Activated gamma-delta T cell treated with anti-CD3 and anti-CD28 coated beads, Interleukin-2, amount 50 U/mL, for 16 hours (primary cell): ENCODE data around the gene MCM5.
"Not testable (repeated sequence)": the region's sequence is repeated elsewhere in the genome, so short reads cannot be mapped to it uniquely, and the experiment has no call there.

Source experiments
- DNase-seq: peaks from one replicate; pipeline ENCODE4 v3.0.0-alpha.2; 2020; ENCODE audit warnings: low read depth

The MCM5 gene

DNA sequence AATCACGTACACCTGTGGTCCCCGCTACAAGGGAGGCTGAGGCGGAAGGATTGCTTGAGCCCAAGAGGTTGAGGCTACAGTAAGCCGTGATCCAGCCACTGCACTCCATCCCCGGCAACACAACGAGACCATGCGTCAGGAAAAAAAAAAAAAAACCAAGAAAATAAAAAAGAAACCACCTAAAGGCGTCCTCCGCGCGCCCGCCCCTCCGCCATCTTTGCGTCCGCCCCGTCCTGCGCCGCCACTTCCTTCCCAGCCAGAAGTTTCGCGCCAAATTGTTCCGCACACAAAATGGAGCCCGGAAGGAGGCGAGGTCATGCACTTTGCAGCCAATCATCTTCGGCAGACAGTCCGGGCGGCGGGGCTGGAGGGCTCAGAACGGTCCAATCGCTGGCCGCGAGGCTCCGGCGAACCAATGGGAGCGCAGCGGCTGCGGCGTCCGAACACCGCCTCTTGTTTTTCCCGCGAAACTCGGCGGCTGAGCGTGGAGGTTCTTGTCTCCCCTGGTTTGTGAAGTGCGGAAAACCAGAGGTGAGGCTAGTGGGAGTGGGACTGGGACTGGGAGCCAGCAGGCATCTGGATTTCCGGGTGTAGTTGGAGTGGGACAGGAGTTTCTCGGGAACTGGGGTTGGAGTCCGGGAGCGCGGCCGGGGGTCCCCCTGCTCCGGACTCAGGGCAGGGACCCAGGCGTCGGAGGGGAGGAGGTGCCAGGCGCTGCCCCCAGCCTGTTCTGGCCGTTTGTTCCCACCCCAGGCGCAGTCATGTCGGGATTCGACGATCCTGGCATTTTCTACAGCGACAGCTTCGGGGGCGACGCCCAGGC, at the start of gene MCM5:
Gene MCM5, plus strand, starts transcription at position 463 of the 823 bp plus-strand sequence. Its CDS starts 299 bp downstream, at position 762.
- peak; percentile 96 for DNase-seq

DNA sequence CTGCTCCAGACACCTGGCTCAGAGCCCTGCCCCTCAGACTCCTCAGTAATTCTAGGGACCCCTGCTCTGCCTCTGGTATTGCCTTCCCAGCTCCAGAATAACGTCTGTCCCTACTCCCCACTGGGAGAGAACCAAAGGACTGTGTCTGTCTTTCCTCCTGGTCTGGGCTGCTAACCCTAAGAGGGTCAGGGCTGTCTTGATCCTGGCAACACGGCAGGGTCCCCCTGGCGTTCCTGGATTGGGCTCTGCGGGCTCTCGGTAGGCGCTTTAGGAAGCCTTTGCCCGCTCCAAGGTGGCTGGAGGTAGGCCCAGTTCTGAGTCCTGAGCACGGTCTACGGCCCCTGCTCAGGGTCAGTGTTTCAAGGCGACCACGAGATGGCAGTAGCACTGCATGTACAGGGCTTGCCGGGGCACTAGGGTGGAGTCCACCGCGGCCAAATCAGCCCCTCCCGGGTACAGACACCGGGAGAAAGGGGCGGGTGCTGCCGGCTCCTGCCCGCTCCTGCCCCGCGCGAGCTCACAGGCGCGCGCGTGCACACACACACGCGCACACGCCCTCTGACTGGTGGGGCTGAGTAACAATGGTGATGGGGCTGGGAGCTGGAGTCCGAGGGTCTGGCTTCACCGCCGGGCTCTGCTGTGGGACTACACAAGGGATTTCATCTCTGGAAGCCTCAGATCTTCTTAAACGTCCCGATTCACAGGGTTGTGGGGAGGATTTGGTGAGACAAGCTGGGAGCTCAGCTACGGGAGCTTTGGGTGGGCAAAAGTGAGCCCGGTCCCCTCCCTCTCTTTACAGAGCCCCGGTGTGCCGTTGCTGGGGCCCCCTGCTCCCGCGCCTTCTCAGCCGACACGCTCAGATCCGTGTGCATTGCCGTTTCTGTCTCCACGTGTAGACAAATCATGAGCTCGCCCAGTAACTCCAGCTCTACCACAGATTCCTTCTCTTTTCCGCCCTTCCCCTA, 49.1 kb upstream of the MCM5 start:
- peak; percentile 74 for DNase-seq

DNA sequence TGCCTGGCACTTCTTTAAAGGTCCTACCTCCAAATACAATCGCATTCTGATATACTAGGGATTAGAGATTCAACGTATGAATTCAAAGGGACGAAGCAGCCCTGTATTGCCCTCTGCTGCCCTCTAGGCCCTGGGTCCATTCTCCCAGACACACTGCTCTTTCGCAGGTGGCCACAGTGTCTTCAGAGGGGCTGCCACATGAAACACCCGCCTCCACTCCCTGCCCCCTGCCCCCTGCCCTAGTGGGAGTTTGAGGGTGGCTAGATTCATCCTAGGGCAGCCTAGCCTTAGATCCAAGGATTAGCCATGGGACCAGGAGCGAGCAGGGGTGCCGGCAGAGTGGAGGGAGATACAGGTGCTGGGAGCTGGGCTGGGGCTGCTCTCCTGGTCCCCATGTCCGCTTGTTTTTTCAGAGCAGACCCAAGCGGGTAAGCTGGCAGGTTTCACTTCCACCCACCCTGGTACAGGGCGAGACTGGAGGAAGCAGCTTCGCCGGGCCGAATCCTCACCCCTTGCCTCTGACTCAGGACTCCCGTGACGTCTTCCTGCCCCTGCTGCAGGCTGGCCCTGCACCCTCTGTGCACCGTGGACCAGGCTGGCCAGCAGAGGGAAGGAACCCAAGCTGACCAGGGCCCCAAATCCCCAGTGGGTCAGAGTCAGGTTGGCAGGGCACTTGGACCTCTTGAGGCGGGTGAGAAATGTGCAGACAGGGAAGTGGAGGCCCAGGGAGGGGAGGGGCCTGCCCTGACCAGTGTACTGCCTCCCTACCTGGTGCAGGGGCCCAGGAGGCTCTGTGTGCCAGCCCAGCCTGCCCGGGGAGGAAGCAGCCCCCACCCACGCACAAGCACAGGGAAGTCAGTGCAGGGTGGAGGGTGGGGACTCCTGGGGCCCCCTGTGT, 47.5 kb upstream of the MCM5 start:
- no peak for DNase-seq

DNA sequence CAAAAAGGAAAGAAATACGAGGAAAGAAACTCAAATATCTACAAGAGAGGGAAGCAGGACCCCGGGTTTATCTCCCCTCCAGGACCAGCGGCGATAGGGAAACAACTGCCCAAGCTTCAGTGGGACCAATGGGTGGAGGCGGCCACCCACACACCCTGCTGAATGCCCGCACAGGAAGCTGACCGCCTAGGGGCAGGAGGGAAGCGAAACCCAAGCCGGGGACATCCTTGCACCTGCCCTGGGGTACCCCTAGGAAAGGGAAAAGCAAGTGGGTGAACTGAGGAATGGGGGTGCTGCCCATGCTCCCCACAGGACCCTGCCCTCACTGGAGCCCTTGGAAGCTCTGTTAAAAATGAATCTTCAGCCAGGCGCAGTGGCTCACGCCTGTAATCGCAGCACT, 46.6 kb upstream of the MCM5 start:
- no peak for DNase-seq

DNA sequence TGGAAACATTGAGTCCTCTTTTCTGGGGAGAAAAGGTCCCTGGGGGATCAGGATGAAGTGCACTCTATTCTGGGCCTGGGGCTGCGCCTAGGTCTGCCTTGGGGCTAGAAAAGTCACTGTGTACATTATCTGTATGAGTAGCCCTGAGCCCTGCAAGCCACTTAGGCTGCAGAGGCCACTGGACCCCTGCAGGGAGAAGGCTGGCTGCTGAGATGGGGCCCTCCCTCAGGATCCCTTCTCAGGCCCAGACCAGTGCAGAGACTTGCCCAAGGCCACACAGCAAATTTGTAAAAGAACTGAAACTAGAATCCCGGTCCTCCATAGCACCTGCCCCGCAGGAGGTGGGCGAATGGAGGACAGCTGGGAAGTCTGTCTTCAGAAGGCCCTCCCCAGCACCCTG, 45.9 kb upstream of the MCM5 start:
- no peak for DNase-seq

DNA sequence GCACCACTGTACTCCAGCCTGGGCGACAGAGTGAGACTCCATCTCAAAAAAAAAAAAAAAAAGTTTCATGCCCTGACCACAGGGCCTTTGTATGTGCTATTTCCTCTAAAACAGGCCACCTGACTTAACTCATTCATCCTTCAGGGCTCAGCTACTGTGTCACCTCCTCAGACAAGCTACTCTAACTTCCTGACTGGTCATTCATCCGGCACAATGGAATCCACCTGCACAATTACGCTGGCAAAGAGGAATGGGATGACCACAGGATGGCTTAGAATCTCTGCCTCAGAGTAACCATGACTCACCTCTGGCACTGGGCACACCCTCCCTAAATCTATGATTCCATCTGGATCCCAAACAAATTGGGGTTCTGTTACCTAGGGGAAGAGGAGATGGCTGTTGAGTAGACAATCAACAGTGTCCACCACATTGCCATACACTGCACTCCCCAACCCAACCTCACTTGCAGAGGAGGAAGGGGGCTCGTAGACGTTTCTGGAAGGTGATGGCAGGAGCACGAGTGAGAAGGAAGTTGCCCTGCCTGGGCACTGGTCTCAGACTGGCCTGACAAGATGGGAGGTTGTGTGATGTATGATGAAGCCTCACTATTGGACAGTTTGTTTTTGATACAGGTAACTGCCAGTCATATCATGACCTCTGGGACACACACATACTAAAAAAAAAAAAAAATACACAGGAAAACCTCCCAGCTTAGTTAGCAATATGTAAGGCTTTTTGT, 41.9 kb upstream of the MCM5 start:
- no peak for DNase-seq

DNA sequence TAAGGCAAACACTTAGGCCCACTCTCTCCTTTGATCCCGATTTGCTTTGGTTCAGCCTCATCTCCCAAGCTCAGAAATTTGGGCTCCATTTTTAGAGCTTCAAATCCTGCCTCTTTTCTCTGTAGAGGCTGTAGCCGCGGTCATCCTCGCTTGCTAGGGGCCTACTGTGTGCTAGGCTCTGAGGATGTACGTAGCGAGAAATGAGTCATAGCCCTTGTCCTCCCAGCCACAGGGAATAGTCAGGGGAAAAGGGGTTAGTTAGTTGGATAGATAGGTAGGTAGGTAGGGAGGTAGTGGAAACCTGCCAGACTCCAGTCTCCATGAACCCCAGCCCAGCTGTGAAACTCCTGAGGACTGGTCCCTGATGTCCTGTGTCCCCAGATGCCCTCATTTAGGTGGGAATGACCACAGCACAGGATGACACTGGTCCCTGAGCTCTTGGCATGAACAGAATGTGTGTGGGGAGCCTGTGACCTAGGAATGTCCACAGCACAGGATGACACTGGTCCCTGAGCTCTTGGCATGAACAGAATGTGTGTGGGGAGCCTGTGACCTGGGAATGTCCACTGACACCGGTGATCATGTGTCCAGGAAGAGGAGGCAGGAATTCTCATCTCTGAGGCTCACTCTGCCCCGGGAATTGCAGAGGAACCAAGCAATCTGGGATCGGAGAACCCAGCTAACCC, 40.4 kb upstream of the MCM5 start:
- DNase-seq: no peak

DNA sequence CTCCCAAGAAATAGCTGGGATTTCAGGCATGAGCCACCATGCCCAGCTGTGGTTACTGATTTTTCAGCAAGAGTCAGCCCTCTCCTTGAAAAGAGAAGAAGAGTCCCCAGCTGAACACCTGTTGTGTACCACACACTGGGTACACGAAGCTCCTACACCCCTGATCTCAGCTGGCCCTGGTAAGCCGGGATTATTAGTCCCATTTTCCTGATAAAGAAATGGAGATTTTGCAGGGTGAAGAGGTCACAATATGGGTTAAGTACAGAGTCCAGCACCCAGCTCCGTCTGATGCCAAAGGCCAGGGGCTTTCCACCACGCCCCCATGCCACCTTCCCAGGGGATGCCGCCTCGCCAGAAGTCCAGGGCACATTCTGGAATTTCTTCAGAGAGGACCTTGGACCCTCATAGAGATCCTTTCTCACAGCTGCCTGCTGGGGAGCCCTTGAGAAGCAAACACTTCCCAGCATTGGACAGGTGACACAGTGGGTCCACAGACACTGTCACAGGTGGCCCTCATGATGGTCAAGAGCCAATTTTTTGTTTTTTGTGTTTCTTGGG, 38.9 kb upstream of the MCM5 start:
- no peak for DNase-seq

DNA sequence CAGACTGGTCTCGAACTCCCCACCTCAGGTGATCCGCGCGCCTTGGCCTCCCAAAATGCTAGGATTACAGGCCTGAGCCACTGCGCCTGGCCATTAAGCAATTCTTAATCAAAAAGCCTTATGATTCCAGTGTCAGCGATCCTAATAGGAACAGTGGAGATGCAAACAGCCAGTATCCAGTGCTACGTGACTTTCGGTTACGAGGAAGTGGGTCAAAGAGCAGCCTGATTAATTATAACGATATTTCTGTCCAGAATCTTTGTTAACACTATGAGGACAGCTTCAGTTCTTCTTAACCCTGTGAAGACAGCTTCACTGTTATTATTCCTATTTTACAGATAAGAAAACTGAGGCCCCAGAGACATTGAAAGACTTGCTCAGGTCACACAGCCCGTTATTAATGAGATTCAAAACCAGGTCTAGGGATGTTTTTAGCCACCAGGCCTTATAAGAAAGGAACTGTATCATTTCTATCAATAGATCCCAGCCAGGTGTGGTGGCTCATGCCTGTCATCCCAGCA, 36.3 kb upstream of the MCM5 start:
- no peak for DNase-seq

DNA sequence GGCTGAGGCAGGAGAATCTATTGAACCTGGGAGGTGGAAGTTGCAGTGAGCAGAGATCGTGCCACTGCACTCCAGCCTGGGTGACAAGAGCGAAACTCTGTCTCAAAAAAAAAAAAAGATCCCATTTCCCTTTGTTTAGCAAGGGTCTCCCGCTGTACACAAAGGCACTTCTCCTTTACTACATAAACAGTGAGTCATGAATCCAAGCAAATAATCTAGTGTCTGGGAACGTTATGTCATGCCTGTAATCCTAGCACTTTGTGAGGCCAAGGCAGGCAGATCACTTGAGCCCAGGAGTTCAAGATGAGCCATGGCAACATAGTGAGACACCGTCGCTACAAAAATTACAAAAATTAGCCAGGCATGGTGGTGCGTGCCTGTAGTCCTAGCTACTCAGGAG, 35.7 kb upstream of the MCM5 start:
- DNase-seq: not testable (repeated sequence)

DNA sequence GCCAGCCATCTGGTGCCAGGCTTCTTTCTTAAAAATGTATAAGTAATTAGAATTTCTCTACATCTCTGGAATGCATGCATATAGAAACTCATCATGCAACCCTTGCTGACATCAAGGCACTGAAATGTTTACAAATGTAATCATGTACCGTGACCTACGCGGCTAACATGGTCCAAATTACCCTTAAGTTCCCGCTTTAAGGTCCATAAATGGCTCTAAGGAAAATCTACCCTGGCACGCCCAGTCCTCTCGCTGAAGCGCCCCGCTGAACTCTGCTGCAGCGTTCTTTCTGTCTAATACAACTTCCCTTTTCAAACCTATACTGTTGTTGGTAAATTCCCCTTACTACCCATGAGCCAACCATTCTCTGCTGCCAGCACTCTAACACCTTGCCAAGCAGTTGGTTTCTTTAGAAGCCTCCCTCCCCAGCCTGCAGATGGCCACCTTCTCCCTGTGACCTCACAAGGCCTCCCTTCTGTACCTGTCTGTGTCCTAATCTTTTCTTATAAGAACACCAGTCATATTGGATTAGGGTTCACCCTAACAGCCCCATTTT, 32.5 kb upstream of the MCM5 start:
- DNase-seq: no peak

DNA sequence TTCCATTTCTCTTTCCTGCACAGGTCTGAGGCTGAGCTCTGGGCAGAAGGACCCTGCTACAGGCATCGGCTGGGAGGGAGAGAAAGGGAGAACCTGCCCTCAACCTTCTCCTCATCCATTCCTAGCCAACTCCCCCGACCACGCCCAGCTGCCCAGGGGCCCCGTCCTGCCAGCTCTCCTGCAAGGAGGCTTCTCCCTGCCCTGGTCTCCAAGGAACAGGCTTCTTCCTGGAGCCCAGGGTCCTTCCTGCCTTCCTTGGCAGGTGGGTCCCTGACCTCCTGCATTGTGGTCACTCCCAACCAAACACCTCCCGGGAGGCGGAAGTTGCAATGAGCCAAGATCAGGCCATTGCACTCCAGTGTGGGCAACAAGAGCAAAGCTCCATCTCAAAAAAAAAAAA, 31.6 kb upstream of the MCM5 start:
- DNase-seq: no peak

DNA sequence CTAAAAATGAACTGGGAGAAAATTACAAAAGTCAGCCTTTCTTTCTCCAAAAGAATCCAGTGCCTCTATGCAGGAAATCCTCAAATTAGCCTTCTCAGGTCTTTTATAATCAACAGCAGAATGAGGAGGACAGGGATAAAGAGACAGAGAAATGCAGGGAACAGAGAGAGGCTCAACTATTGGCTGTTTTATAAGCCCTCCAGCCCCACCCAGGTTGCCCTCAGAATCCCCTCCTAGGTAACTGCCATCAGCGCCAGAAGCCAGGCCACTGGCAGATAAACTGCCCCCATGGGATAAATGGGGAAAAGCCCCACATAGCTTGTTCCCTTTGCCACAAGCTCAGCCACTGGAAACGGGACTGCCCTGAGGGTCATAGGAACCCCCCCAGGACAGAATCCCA, 29.9 kb upstream of the MCM5 start:
- no peak for DNase-seq

DNA sequence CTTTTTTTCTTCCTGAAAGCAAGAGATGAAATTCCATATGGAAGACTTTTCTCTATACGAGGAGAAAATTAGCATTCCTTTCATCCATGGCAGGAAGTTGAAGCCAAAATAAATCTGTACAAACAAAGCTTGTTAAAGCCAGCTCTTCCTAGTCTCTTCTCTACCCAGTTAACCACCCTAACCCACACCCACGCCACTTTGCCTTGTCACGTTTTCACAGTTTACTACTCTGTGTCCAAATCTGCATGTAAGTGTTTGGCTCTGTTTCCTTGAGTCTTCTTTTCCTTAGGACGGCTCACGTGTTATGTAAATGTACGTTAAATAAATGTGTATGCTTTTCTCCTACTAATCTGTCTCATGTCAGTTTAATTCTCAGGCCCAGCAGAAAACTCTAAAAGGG, 26.2 kb upstream of the MCM5 start:
- no peak for DNase-seq

DNA sequence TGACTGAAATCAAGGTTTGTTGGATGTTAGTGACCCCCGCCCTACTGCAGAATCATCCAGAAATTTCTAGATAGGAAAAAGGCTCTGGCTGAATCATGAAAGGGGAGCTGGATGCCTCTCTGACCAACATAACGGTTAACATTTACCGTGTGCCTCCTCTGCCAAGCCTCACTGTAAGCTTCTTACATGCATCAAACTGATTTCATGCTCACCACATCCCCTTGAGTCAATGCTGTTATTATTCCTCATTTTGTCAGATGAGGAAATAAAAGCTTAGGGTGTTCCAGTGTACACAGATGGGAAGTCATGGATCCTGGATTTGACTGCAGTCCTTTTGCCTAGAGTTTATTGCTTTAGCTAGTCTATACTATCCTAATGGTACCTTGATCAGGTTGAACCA, 24.9 kb upstream of the MCM5 start:
- DNase-seq: no peak

DNA sequence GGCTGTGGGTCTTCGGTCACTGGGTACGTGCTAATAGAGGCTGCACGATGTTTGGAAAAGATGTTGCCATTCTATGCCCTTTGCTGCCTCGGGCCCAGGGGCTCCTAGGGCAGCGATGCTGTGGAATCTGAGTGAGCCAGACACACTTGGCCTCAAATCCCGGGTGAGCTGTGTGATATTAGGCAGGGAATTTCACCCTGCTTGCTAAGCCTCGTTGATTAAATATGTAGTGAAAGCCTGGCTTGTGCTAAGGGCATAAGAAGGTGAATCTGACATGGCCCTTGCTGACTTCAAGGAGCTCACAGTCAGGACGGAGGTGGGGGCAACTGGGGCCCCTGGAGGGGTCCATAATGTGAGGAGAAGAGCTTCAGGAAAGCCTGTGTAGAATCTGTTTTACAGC, 24.4 kb upstream of the MCM5 start:
- DNase-seq: no peak

DNA sequence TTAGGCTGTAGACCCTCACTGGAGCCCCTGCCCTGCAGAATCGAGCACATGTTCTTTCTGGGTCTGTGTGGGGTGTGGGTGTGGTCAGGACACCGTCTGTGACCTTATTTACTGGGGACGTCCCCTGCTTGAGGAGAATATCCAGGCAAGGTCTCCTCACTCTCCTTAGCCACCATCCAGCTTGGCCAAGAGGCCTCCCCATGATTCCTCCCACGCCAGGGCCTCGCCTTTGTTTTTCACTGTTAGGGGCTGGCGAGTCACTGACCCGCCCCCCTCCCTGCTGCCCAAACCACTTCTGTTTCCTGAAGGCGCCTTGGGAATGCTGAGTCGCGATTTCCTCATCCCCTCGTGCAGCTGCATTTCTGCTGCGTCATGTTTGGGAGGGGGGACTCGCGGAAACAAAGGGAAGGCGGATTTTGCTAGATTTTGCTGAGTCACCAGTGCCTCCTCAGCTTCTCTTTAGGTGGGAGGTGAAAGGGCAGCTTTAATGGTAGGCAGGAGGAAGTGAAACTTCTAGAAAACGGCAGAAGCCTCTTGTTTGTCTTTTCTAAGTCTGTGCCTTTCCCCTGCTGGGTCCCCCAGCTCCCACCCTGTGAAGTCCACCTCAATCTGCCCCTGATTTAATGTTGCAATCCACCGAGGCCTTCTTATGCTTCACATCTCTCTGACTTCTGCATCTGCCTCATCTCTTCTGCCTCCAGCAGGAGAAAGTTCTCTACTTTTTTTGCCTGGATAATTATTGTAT, 23.0 kb upstream of the MCM5 start:
- DNase-seq: no peak

DNA sequence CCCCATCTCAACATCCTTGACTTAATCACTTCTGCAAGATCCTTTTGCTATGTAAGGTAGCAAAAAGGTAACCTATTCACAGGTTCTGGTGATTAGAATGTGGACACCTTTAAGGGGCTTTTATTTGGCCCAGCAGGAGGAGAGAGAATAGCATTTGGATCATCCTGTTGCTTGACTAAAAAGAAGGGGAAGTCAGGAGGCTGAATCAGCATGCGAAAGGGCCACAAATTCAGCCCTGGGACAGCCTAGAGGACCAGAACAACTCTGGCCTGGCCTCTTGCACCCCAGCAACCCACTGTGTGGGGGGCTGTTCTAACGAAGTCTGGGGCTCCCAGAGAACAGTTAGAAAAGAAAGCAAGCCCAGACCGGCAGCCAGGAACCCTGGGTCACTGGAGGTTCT, 22.2 kb upstream of the MCM5 start:
- no peak for DNase-seq

DNA sequence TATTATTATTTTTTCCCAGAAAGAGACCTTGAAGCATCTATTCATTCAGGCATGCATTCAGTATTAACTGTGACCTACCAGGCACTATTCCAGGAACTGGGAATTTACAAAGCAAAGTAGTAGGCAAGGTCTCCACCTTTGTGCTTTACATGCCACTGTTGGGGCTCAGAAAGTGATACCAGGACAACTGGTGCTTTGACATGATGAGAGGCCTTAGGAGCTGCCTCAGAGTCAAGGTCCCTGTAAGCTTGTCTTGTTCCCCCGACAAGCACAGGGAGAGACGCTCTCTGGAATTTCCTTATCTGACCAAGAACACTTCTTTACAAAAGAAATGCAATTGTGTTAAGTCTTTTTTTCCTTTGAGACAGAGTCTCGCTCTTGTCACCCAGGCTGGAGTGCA, 21.3 kb upstream of the MCM5 start:
- no peak for DNase-seq
